OCI-LY3 (cell line): ENCODE results near the gene OPN3.

Experiments used
- CTCF ChIP-seq: fragments of 200-600, 300-600 bp; sonication (generic); IDR thresholded peaks from 2 replicates; pipeline ENCODE4 v1.5.1; 2014; ENCODE audit warnings: antibody characterized with exemption, low read length, low read depth
- EZH2phosphoT487 ChIP-seq: fragments of 200-600 bp; shearing (Covaris generic); IDR thresholded peaks from 2 replicates; pipeline ENCODE4 v1.6.1; 2018; ENCODE audit warnings: antibody characterized with exemption, mixed run types, low read depth

GRCh38 chr1:241654641-241655040 lies 14.5 kb upstream of the OPN3 start:
- TF ChIP-seq CTCF (no peak), EZH2phosphoT487 (no peak)
